Mesendoderm (in vitro differentiated cells): Measurements from ENCODE around the gene IQUB.
"Not testable (repeated sequence)": the region's sequence is repeated elsewhere in the genome, so short reads cannot be mapped to it uniquely, and the experiment has no call there.

ENCODE experiments used
- DNase-seq: peaks from one replicate; pipeline ENCODE4 v3.0.0; 2013
- H2AK5ac ChIP-seq: 2 replicates; pipeline ENCODE4 v1.6.1; 2013; ENCODE audit warnings: low read length, inconsistent platforms
- H2BK120ac ChIP-seq: 2 replicates; pipeline ENCODE4 v1.6.1; 2013; ENCODE audit warnings: low read depth, mild to moderate bottlenecking, low read length, moderate library complexity, mixed read lengths
- H2BK15ac ChIP-seq: replicated peaks from 2 replicates; pipeline ENCODE4 v1.6.1; 2013; ENCODE audit warnings: low read depth, mild to moderate bottlenecking, moderate library complexity
- H2BK5ac ChIP-seq: 2 replicates; pipeline ENCODE4 v1.6.1; 2013; ENCODE audit warnings: low read length, inconsistent platforms
- H3K18ac ChIP-seq: 2 replicates; pipeline ENCODE4 v1.6.1; 2013; ENCODE audit warnings: mild to moderate bottlenecking, low read length, mixed read lengths
- H3K23ac ChIP-seq: one replicate; pipeline ENCODE4 v1.6.1; 2013; ENCODE audit warnings: low read length
- H3K27ac ChIP-seq: 2 replicates; pipeline ENCODE4 v1.5.1; 2013; ENCODE audit warnings: low read depth, mild to moderate bottlenecking, inconsistent platforms, low read length, moderate library complexity
- H3K27me3 ChIP-seq: 2 replicates; pipeline ENCODE4 v1.6.1; 2013; ENCODE audit warnings: low read length, control low read depth, mild to moderate bottlenecking, inconsistent platforms; ENCODE audit not compliant: insufficient read depth, poor library complexity
- H3K36me3 ChIP-seq: 2 replicates; pipeline ENCODE4 v1.6.1; 2013; ENCODE audit warnings: low read length, inconsistent platforms; ENCODE audit not compliant: control insufficient read depth, insufficient read depth
- H3K4ac ChIP-seq: one replicate; pipeline ENCODE4 v1.6.1; 2013; ENCODE audit warnings: low read depth, mild to moderate bottlenecking, low read length, moderate library complexity
- H3K4me1 ChIP-seq: 2 replicates; pipeline ENCODE4 v1.6.1; 2013; ENCODE audit warnings: low read depth, low read length, inconsistent platforms; ENCODE audit not compliant: control insufficient read depth
- H3K4me2 ChIP-seq: 2 replicates; pipeline ENCODE4 v1.6.1; 2013; ENCODE audit warnings: low read length
- H3K4me3 ChIP-seq: 2 replicates; pipeline ENCODE4 v1.5.1; 2013; ENCODE audit warnings: mild to moderate bottlenecking, low read length
- H3K56ac ChIP-seq: one replicate; pipeline ENCODE4 v1.6.1; 2013; ENCODE audit warnings: low read length
- H3K79me1 ChIP-seq: 2 replicates; pipeline ENCODE4 v1.6.1; 2013; ENCODE audit warnings: low read length, inconsistent platforms
- H3K79me2 ChIP-seq: 2 replicates; pipeline ENCODE4 v1.6.1; 2013; ENCODE audit warnings: mild to moderate bottlenecking, low read length; ENCODE audit not compliant: control insufficient read depth, insufficient read depth
- H3K9ac ChIP-seq: 2 replicates; pipeline ENCODE4 v1.6.1; 2013; ENCODE audit warnings: low read length, inconsistent platforms
- H4K5ac ChIP-seq: one replicate; pipeline ENCODE4 v1.6.1; 2013; ENCODE audit warnings: low read length
- H4K8ac ChIP-seq: one replicate; pipeline ENCODE4 v1.6.1; 2013; ENCODE audit warnings: low read depth, mild to moderate bottlenecking, control low read depth, low read length, moderate library complexity
- WGBS: extraction: QIAGEN DNeasy Blood & Tissue Kit; methylation state at CpG from one replicate; pipeline ENCODE4 v1.1.7; 2013; ENCODE audit warnings: low lambda C conversion rate, missing lambda C conversion rate; ENCODE audit not compliant: insufficient coverage; ENCODE audit errors: extremely low coverage; 5-methylcytosine and 5-hydroxymethylcytosine counted together

The IQUB gene

DNA sequence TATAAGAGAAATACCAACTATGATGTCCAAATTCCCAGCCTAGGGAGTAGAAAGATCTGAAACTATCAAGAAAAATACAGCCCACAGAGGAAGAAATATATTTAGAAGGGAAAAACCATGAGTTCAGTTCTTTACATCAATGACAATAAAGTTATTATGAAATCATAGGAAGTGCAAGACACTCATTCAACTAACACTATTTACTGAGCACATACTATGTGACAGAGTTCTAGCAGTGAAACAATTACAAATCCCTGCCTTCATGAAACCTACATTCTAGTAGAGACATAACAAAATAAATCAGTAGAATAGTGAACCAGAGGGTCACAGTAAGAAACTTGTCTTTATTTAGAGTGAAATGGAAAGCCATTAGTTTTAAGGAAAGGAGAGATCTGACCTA, 21.1 kb upstream of the IQUB start:
- no peak overlapping the region for H3K18ac ChIP-seq
- H3K79me2 ChIP-seq: peaks cover 9% of the 10 kb centered on the region
- no peak overlapping the region for H3K4me2 ChIP-seq
- no peaks in the 10 kb centered on the region for H3K27me3 ChIP-seq
- H3K4me3 ChIP-seq: no peak overlapping the region
- no peaks in the 10 kb centered on the region for H3K4me1 ChIP-seq
- H3K36me3 ChIP-seq: no peaks in the 10 kb centered on the region
- H2BK120ac ChIP-seq: no peak overlapping the region
- no peak overlapping the region for H2BK5ac ChIP-seq
- no peak overlapping the region for H3K56ac ChIP-seq
- H3K27ac ChIP-seq: no peak overlapping the region
- H3K23ac ChIP-seq: no peak overlapping the region
- H3K4ac ChIP-seq: no peak overlapping the region
- H2AK5ac ChIP-seq: no peak overlapping the region
- H2BK15ac ChIP-seq: no peak overlapping the region
- H3K9ac ChIP-seq: no peak overlapping the region
- peaks cover 15% of the 10 kb centered on the region for H3K79me1 ChIP-seq
- H4K5ac ChIP-seq: no peak overlapping the region
- no peak overlapping the region for H4K8ac ChIP-seq
- no peak for DNase-seq

DNA sequence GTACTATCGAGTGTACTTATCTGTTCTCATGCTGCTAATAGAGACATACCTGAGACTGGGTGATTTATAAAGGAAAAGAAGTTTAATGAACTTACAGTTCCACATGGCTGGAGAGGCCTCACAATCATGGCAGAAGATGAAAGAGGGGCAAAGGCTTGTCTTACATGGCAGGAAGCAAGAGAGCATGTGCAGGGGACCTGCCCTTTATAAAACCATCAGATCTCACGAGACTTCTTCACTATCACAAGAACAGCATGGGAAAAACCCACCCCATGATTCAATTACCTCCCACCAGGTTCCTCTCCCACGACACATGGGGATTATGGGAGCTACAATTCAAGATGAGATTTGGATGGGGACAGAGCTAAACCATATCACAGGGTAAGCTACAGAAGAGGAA, 18.8 kb upstream of the IQUB start:
- Histone ChIP-seq H3K9ac (no peak overlapping the region), H3K27ac (no peak overlapping the region), H3K4me3 (no peak overlapping the region), H3K36me3 (no peaks in the 10 kb centered on the region), H4K8ac (no peak overlapping the region), H3K79me1 (peaks cover 17% of the 10 kb centered on the region), H3K18ac (no peak overlapping the region), H3K4ac (no peak overlapping the region), H3K23ac (no peak overlapping the region), H4K5ac (no peak overlapping the region), H2AK5ac (no peak overlapping the region), H3K4me1 (no peaks in the 10 kb centered on the region), H3K56ac (no peak overlapping the region), H2BK5ac (no peak overlapping the region), H2BK120ac (no peak overlapping the region), H3K4me2 (no peak overlapping the region), H3K27me3 (no peaks in the 10 kb centered on the region), H2BK15ac (no peak overlapping the region), H3K79me2 (peaks cover 9% of the 10 kb centered on the region)
- no CpG with 5 or more reads among the region's 3 CpGs for WGBS
- DNase-seq: no peak

DNA sequence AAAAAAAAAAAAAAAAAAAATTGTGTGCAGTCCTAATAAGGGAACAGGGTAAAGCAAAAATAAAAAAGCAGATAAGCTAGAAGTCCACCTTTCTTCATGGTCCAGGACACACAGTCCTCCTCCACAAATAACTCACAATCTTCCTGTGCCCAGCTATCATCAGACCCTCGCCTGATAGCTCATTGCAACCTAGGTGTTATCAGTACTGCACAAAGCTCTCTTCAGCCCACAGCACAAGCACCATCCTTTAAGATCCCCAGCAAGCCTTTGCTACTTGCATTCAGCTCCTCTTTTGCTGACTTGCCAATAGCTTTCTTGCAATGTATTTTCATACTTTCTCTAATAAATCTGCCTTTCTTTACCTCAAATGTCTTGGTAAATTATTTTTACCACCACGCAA, 18.2 kb upstream of the IQUB start:
- H3K79me1 ChIP-seq: peaks cover 17% of the 10 kb centered on the region
- H3K27me3 ChIP-seq: no peaks in the 10 kb centered on the region
- no peak overlapping the region for H3K4me2 ChIP-seq
- no peak overlapping the region for H4K5ac ChIP-seq
- H3K27ac ChIP-seq: no peak overlapping the region
- H2BK15ac ChIP-seq: no peak overlapping the region
- H3K36me3 ChIP-seq: no peaks in the 10 kb centered on the region
- no peak overlapping the region for H4K8ac ChIP-seq
- H3K4ac ChIP-seq: no peak overlapping the region
- H2AK5ac ChIP-seq: no peak overlapping the region
- no peak overlapping the region for H2BK120ac ChIP-seq
- DNase-seq: no peak
- H3K4me1 ChIP-seq: no peaks in the 10 kb centered on the region
- WGBS: 100% methylated on average over 1 of the region's 2 CpGs
- H3K18ac ChIP-seq: no peak overlapping the region
- H3K79me2 ChIP-seq: peaks cover 9% of the 10 kb centered on the region
- no peak overlapping the region for H3K9ac ChIP-seq
- no peak overlapping the region for H3K4me3 ChIP-seq
- H3K23ac ChIP-seq: no peak overlapping the region
- no peak overlapping the region for H3K56ac ChIP-seq
- H2BK5ac ChIP-seq: no peak overlapping the region

DNA sequence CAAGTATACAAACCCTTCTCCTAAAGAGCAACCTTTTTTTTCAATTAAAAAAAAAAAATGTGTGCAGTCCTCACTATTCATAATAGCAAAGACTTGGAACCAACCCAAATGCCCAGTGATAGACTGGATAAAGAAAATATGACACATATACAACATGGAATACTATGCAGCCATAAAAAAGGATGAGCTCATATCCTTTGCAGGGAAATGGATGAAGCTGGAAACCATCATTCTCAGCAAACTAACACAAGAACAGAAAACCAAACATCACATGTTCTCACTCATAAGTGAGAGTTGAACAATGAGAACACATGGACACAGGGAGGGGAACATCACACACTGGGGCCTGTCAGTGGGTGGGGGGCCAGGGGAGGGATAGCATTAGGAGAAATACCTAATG, 17.7 kb upstream of the IQUB start:
- not testable (repeated sequence) for H2BK15ac ChIP-seq, DNase-seq, H3K23ac ChIP-seq, H3K36me3 ChIP-seq, H3K4ac ChIP-seq, H3K56ac ChIP-seq, H2BK120ac ChIP-seq, H3K4me1 ChIP-seq, H3K27me3 ChIP-seq, H3K79me2 ChIP-seq, H3K4me3 ChIP-seq, H4K8ac ChIP-seq, H3K27ac ChIP-seq, H4K5ac ChIP-seq, H3K4me2 ChIP-seq, H3K9ac ChIP-seq, H3K18ac ChIP-seq, H2BK5ac ChIP-seq, H2AK5ac ChIP-seq
- H3K79me1 ChIP-seq: peaks cover 17% of the 10 kb centered on the region

DNA sequence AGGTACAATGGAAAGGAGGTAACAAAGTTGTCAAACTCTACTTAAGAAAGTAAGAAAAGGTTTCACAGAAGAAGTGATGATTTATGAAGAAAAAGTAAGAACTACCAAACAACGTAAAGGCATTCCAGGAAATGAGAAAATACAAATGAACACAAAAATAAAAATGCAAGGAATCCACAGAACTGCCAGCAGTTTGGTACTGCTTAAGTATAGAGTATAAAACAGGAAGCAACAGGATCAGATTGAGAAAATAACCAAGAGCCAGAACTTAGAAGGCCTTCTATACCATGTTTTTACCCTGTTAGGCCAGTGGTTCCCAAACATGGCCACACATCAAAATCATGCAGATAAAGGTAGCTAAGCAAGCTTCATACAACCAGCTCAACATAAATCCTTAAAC, 14.0 kb upstream of the IQUB start:
- Histone ChIP-seq H3K9ac (no peak overlapping the region), H4K5ac (no peak overlapping the region), H3K4me2 (no peak overlapping the region), H2BK15ac (no peak overlapping the region), H3K4me3 (no peak overlapping the region), H3K27me3 (no peaks in the 10 kb centered on the region), H4K8ac (no peak overlapping the region), H3K27ac (no peak overlapping the region), H3K56ac (no peak overlapping the region), H2AK5ac (no peak overlapping the region), H3K23ac (no peak overlapping the region), H3K4me1 (no peaks in the 10 kb centered on the region), H3K18ac (no peak overlapping the region), H3K4ac (no peak overlapping the region), H2BK5ac (no peak overlapping the region), H2BK120ac (no peak overlapping the region), H3K79me2 (no peaks in the 10 kb centered on the region), H3K79me1 (peaks cover 4% of the 10 kb centered on the region), H3K36me3 (no peaks in the 10 kb centered on the region)
- DNase-seq: no peak
- WGBS: no CpG with 5 or more reads among the region's 1 CpG

DNA sequence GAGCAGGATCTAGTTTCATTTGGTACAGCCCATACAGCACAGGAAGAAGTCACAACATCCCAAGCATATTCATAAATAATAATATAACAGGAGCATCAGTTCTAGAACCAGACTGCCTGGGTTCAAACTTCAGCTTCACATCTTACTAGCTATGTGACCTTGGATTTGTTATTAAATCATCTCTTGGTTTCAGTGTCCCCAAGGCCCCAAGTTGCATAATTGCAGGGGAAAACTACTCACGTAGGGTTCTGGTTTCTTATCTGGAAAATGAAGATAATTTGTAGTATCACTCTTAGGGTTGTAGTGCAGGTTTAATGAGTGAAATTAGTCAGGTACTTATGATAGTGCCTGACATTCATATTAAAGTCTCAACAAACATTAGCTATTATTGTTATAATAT, 5.5 kb upstream of the IQUB start:
- no peak overlapping the region for H3K9ac ChIP-seq
- no peak overlapping the region for H3K56ac ChIP-seq
- no peaks in the 10 kb centered on the region for H3K4me1 ChIP-seq
- no peak overlapping the region for H3K4me2 ChIP-seq
- no peaks in the 10 kb centered on the region for H3K27me3 ChIP-seq
- H2BK15ac ChIP-seq: no peak overlapping the region
- H3K36me3 ChIP-seq: no peaks in the 10 kb centered on the region
- no peak overlapping the region for H3K27ac ChIP-seq
- no peak overlapping the region for H3K23ac ChIP-seq
- no peaks in the 10 kb centered on the region for H3K79me2 ChIP-seq
- no peak overlapping the region for H2AK5ac ChIP-seq
- no peak overlapping the region for H4K5ac ChIP-seq
- no peak overlapping the region for H3K4me3 ChIP-seq
- WGBS: no CpG with 5 or more reads among the region's 1 CpG
- no peaks in the 10 kb centered on the region for H3K79me1 ChIP-seq
- no peak overlapping the region for H3K18ac ChIP-seq
- no peak overlapping the region for H2BK5ac ChIP-seq
- H2BK120ac ChIP-seq: no peak overlapping the region
- H4K8ac ChIP-seq: no peak overlapping the region
- DNase-seq: no peak
- no peak overlapping the region for H3K4ac ChIP-seq
